Prostate gland (tissue), 2 donors: ENCODE measurements around the gene OSBPL6.

ENCODE experiments used
- POLR2A ChIP-seq: fragments of 450-650 bp; IDR thresholded peaks from one replicate; pipeline ENCODE4 v1.6.1; 2016; ENCODE audit warnings: antibody characterized with exemption, mild to moderate bottlenecking
- TF ChIP-seq, protein P1 (sequence below), 4 experiments: fragments of 200-600 bp in 2 of 4; fragments of 450-650 bp in 2 of 4; sonication (generic) in 2 of 4; IDR thresholded peaks; 1 replicate in 3 of 4; 2 replicates in 1 of 4; pipeline ENCODE4 v1.5.1; 2016 to 2019; ENCODE audit warnings: antibody characterized with exemption in 4 of 4, mild to moderate bottlenecking in 2 of 4, moderate library complexity in 2 of 4

DNA sequence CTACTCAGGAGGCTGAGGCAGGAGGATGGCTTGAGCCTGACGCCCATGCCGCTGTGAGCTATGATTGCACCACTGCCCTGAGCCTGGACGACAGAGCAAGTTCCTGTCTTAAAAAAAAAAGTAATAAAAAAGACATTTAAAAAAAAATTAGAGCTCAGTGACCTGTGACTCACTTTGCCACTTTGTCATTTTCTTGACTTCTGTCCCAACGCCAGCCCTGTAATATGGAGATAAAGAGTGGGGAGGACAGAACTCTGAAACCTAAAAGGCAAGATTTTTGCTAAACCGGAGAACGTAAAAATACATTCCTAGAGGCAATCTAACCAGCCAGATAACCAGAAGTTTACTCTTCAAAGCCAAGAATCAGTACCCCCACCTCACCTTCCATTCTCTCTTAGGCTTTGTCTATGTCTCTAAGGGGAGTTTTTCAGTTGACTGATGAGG is 207.7 kb downstream of the OSBPL6 start:
- TF ChIP-seq, protein P1, sequence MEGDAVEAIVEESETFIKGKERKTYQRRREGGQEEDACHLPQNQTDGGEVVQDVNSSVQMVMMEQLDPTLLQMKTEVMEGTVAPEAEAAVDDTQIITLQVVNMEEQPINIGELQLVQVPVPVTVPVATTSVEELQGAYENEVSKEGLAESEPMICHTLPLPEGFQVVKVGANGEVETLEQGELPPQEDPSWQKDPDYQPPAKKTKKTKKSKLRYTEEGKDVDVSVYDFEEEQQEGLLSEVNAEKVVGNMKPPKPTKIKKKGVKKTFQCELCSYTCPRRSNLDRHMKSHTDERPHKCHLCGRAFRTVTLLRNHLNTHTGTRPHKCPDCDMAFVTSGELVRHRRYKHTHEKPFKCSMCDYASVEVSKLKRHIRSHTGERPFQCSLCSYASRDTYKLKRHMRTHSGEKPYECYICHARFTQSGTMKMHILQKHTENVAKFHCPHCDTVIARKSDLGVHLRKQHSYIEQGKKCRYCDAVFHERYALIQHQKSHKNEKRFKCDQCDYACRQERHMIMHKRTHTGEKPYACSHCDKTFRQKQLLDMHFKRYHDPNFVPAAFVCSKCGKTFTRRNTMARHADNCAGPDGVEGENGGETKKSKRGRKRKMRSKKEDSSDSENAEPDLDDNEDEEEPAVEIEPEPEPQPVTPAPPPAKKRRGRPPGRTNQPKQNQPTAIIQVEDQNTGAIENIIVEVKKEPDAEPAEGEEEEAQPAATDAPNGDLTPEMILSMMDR (IDR thresholded peaks at IDR 0.05): no peak
- no peak for TF ChIP-seq POLR2A
